Activated B cell treated with CpG ODN at 0.5 μM for 24 hours (primary cell): Measurements from ENCODE around the gene G0S2. TPM values are rescaled to one million over a fixed set of nuclear protein-coding genes. Genes with fewer than 3 reads are reported as not detected.

Experiments
- ATAC-seq: fragments of 200-7000 bp; cut with Tn5 transposase; one replicate; pipeline ENCODE4 v1.10.0; 2021; ENCODE audit warnings: low read depth, mild to moderate bottlenecking, moderate library complexity
- CTCF ChIA-PET: fragments of 350-600 bp; sonication (Branson Sonifier 250); formaldehyde crosslinking; loops from one replicate; lab custom pipeline; 2021; ENCODE audit warnings: antibody characterized with exemption; lab: Charles Lee
- POLR2A ChIA-PET: fragments of 350-600 bp; sonication (Branson Sonifier 250); formaldehyde crosslinking; loops from one replicate; lab custom pipeline; 2021; ENCODE audit warnings: antibody characterized with exemption; lab: Charles Lee
- DNase-seq: peaks from one replicate; pipeline ENCODE4 v3.0.0; 2022
- H3K27ac Mint-ChIP-seq: one replicate; pipeline ENCODE4 v1.8.0; 2020; ENCODE audit warnings: mixed read lengths
- H3K27me3 Mint-ChIP-seq: one replicate; pipeline ENCODE4 v1.8.0; 2021; ENCODE audit warnings: mixed read lengths
- H3K36me3 Mint-ChIP-seq: one replicate; pipeline ENCODE4 v1.8.0; 2021; ENCODE audit warnings: low read depth, mixed read lengths
- H3K4me1 Mint-ChIP-seq: one replicate; pipeline ENCODE4 v1.8.0; 2021; ENCODE audit warnings: mixed read lengths
- H3K4me3 Mint-ChIP-seq: one replicate; pipeline ENCODE4 v1.8.0; 2020; ENCODE audit warnings: mild to moderate bottlenecking, mixed read lengths
- H3K9me3 Mint-ChIP-seq: one replicate; pipeline ENCODE4 v1.8.0; 2020; ENCODE audit warnings: mixed read lengths
- CTCF ChIP-seq: fragments of 200-600 bp; IDR thresholded peaks from one replicate; pipeline ENCODE4 v1.8.0; 2022; ENCODE audit warnings: antibody characterized with exemption, mild to moderate bottlenecking
- intact Hi-C: fragments of 100-400 bp; cut with micrococcal nuclease; formaldehyde crosslinking; loops from one replicate; pipeline ENCODE4 v1.15.1; 2024
- total RNA-seq: library from RNA; stranded (reverse); gene quantifications from 2 replicates; pipeline ENCODE4 v1.2.3, GENCODE V29; 2022

Gene G0S2
- total RNA-seq, 1 donor from 2014 or later = 2.3 TPM

- DNase-seq (no peak), ATAC-seq (no peak)
- Mint-ChIP-seq H3K27ac (no peak overlapping the region), H3K36me3 (no peaks in the 10 kb centered on the region), H3K4me1 (no peaks in the 10 kb centered on the region), H3K9me3 (no peaks in the 10 kb centered on the region), H3K27me3 (peaks cover under 1% of the 10 kb centered on the region), H3K4me3 (no peak overlapping the region)
- intact Hi-C loops = no loop called here
- no peak for TF ChIP-seq CTCF
- ChIA-PET CTCF (no interaction called here), POLR2A (no interaction called here)
Measured at GRCh38 chr1:209643285-209644020, 31.8 kb upstream of the G0S2 start.

- H3K36me3 Mint-ChIP-seq = no peaks in the 10 kb centered on the region
- H3K4me1 Mint-ChIP-seq = no peaks in the 10 kb centered on the region
- ChIA-PET POLR2A (no interaction called here), CTCF (no interaction called here)
- no peak for DNase-seq
- no peaks in the 10 kb centered on the region for H3K9me3 Mint-ChIP-seq
- H3K4me3 Mint-ChIP-seq = no peak overlapping the region
- no peaks in the 10 kb centered on the region for H3K27me3 Mint-ChIP-seq
- TF ChIP-seq CTCF = no peak
- intact Hi-C loops = loop anchor here (1.0 kb wide), 1 partner anchor 47 kb away; no protein-coding TSS in a partner anchor
- no peak overlapping the region for H3K27ac Mint-ChIP-seq
- no peak for ATAC-seq
Measured at GRCh38 chr1:209645574-209646452, 29.4 kb upstream of the G0S2 start.

GRCh38 chr1:209646558-209646957 is 28.7 kb upstream of the G0S2 start:
- ATAC-seq (no peak), DNase-seq (no peak)
- Mint-ChIP-seq H3K27me3 (no peaks in the 10 kb centered on the region), H3K9me3 (no peaks in the 10 kb centered on the region), H3K4me3 (no peak overlapping the region), H3K4me1 (no peaks in the 10 kb centered on the region), H3K36me3 (no peaks in the 10 kb centered on the region), H3K27ac (no peak overlapping the region)
- no peak for TF ChIP-seq CTCF
- intact Hi-C loops = loop anchor here (1.0 kb wide), 1 partner anchor 47 kb away; no protein-coding TSS in a partner anchor
- ChIA-PET POLR2A (no interaction called here), CTCF (no interaction called here)

GRCh38 chr1:209647156-209647555 is 28.1 kb upstream of the G0S2 start:
- no peak for DNase-seq
- no peaks in the 10 kb centered on the region for H3K9me3 Mint-ChIP-seq
- ATAC-seq = no peak
- no peaks in the 10 kb centered on the region for H3K27me3 Mint-ChIP-seq
- no peak overlapping the region for H3K4me3 Mint-ChIP-seq
- ChIA-PET CTCF (no interaction called here), POLR2A (no interaction called here)
- intact Hi-C loops = no loop called here
- no peak overlapping the region for H3K27ac Mint-ChIP-seq
- TF ChIP-seq CTCF = no peak
- no peaks in the 10 kb centered on the region for H3K36me3 Mint-ChIP-seq
- H3K4me1 Mint-ChIP-seq = no peaks in the 10 kb centered on the region

DNA sequence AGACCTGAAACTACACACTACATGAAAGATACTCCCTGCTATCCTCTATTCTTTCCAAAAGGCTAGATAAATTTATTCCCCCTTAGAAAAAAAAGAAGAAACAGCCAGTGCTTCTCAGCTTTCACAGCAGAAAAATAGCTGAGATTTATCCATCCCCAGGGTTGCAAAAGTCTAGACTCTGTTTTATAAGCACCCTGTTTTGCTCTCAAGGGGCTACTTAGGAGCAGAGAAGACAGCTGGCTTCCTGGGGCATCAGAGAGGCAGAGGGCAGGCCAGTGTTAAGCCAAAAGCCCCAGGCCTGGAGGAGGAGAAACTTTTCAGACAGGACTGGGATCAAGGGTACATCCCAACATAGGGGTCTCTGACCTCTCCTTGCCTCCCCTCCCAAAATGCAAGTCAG is 26.9 kb upstream of the G0S2 start:
- H3K4me1 Mint-ChIP-seq = no peaks in the 10 kb centered on the region
- no peaks in the 10 kb centered on the region for H3K36me3 Mint-ChIP-seq
- ATAC-seq (no peak), DNase-seq (no peak)
- H3K4me3 Mint-ChIP-seq = no peak overlapping the region
- ChIA-PET CTCF (no interaction called here), POLR2A (no interaction called here)
- intact Hi-C loops = no loop called here
- TF ChIP-seq CTCF = no peak
- H3K9me3 Mint-ChIP-seq = no peaks in the 10 kb centered on the region
- no peak overlapping the region for H3K27ac Mint-ChIP-seq
- no peaks in the 10 kb centered on the region for H3K27me3 Mint-ChIP-seq
